ENCODE results near the gene SERPING1.

The SERPING1 gene

GRCh38 chr11:57647372-57647771 is 49.9 kb downstream of the SERPING1 start:
- peaks cover 17% of the 10 kb centered on the region for H3K4me1 ChIP-seq (ENCODE audit: low read length)
- H3F3A ChIP-seq (ENCODE audit: insufficient read depth, low read length) = peaks cover 7% of the 10 kb centered on the region
- H3K36me3 ChIP-seq (replicated peaks; ENCODE audit: insufficient read depth, low read length) = no peaks in the 10 kb centered on the region
- H4K20me1 ChIP-seq (ENCODE audit: insufficient read depth, low read length) = no peaks in the 10 kb centered on the region
- TF ChIP-seq CTCF (IDR thresholded peaks at IDR 0.05; ENCODE audit: low read length) (no peak), EZH2 (optimal IDR thresholded peaks at IDR 0.05; ENCODE audit: low read depth, low read length) (no peak), EZH2phosphoT487 (IDR thresholded peaks at IDR 0.05; ENCODE audit: low read length) (no peak)
- no peak overlapping the region for H3K4me3 ChIP-seq (ENCODE audit: low read length)
- no peak overlapping the region for H3K27ac ChIP-seq (ENCODE audit: low read length)
- H3K9ac ChIP-seq (ENCODE audit: low read length) = no peak overlapping the region
- no peaks in the 10 kb centered on the region for H3K79me2 ChIP-seq (ENCODE audit: low read length)
- no peak overlapping the region for H2AFZ ChIP-seq (ENCODE audit: low read length)
- peaks cover 29% of the 10 kb centered on the region for H3K27me3 ChIP-seq (replicated peaks; ENCODE audit: insufficient read depth, low read length)
- H3K4me2 ChIP-seq (ENCODE audit: low read depth, low read length) = no peak overlapping the region
- H3K9me3 ChIP-seq (replicated peaks; ENCODE audit: insufficient read depth, low read length) = no peaks in the 10 kb centered on the region
- no peak for DNase-seq
- H3K9me2 ChIP-seq (replicated peaks; ENCODE audit: insufficient read depth, low read length) = no peaks in the 10 kb centered on the region

GRCh38 chr11:57647960-57648800 is 50.7 kb downstream of the SERPING1 start:
- no peaks in the 10 kb centered on the region for H3K9me2 ChIP-seq (replicated peaks; ENCODE audit: insufficient read depth, low read length)
- no peaks in the 10 kb centered on the region for H3K9me3 ChIP-seq (replicated peaks; ENCODE audit: insufficient read depth, low read length)
- no peak for DNase-seq
- 0 out of 2 replicates have a peak overlapping the region, but pooled peaks have one; percentile 7 for H3K9ac ChIP-seq (ENCODE audit: low read length)
- peak overlapping the region; percentile 92 for H3K4me2 ChIP-seq (ENCODE audit: low read depth, low read length)
- H3F3A ChIP-seq (ENCODE audit: insufficient read depth, low read length) = peaks cover 7% of the 10 kb centered on the region
- TF ChIP-seq CTCF (IDR thresholded peaks at IDR 0.05; ENCODE audit: low read length) = no peak
- TF ChIP-seq EZH2 (optimal IDR thresholded peaks at IDR 0.05; ENCODE audit: low read depth, low read length) = no peak
- no peak for TF ChIP-seq EZH2phosphoT487 (IDR thresholded peaks at IDR 0.05; ENCODE audit: low read length)
- H3K36me3 ChIP-seq (replicated peaks; ENCODE audit: insufficient read depth, low read length) = no peaks in the 10 kb centered on the region
- H3K27me3 ChIP-seq (replicated peaks; ENCODE audit: insufficient read depth, low read length) = peaks cover 29% of the 10 kb centered on the region
- peak overlapping the region; percentile 57; the same call in 1 of the 2 replicates for H3K4me3 ChIP-seq (ENCODE audit: low read length)
- peaks cover 17% of the 10 kb centered on the region for H3K4me1 ChIP-seq (ENCODE audit: low read length)
- peak overlapping the region; percentile 75; the same call in 1 of the 2 replicates for H2AFZ ChIP-seq (ENCODE audit: low read length)
- no peaks in the 10 kb centered on the region for H4K20me1 ChIP-seq (ENCODE audit: insufficient read depth, low read length)
- H3K27ac ChIP-seq (ENCODE audit: low read length) = no peak overlapping the region; the same call in 1 of the 2 replicates
- no peaks in the 10 kb centered on the region for H3K79me2 ChIP-seq (ENCODE audit: low read length)

GRCh38 chr11:57648801-57649735 is 51.6 kb downstream of the SERPING1 start:
- Histone ChIP-seq H3K79me2 (ENCODE audit: low read length) (no peaks in the 10 kb centered on the region), H3K4me1 (ENCODE audit: low read length) (peaks cover 17% of the 10 kb centered on the region), H3F3A (ENCODE audit: insufficient read depth, low read length) (peaks cover 7% of the 10 kb centered on the region), H3K9ac (ENCODE audit: low read length) (0 out of 2 replicates have a peak overlapping the region, but pooled peaks have one; percentile 7), H3K4me2 (ENCODE audit: low read depth, low read length) (peak overlapping the region; percentile 92), H3K27ac (ENCODE audit: low read length) (no peak overlapping the region), H3K27me3 (replicated peaks; ENCODE audit: insufficient read depth, low read length) (peaks cover 29% of the 10 kb centered on the region), H4K20me1 (ENCODE audit: insufficient read depth, low read length) (no peaks in the 10 kb centered on the region), H3K9me2 (replicated peaks; ENCODE audit: insufficient read depth, low read length) (no peaks in the 10 kb centered on the region), H3K4me3 (ENCODE audit: low read length) (peak overlapping the region; percentile 57), H3K36me3 (replicated peaks; ENCODE audit: insufficient read depth, low read length) (no peaks in the 10 kb centered on the region), H2AFZ (ENCODE audit: low read length) (peak overlapping the region; percentile 75), H3K9me3 (replicated peaks; ENCODE audit: insufficient read depth, low read length) (no peaks in the 10 kb centered on the region)
- DNase-seq = peak; percentile 36
- TF ChIP-seq EZH2 (optimal IDR thresholded peaks at IDR 0.05; ENCODE audit: low read depth, low read length) = no peak
- TF ChIP-seq CTCF (IDR thresholded peaks at IDR 0.05; ENCODE audit: low read length) = no peak
- TF ChIP-seq EZH2phosphoT487 (IDR thresholded peaks at IDR 0.05; ENCODE audit: low read length) = no peak

Measured in MM.1S (cell line).